CD4-positive, alpha-beta T cell (primary cell): Measurements from ENCODE around the gene DCST2. TPM values are rescaled to one million over a fixed set of nuclear protein-coding genes. Genes with fewer than 3 reads are reported as not detected.

ENCODE experiments used
- ATAC-seq: fragments of 200-7000 bp; cut with Tn5 transposase; one replicate; pipeline ENCODE4 v1.10.0; 2022; ENCODE audit warnings: mild to moderate bottlenecking; ENCODE audit not compliant: poor library complexity
- CTCF ChIA-PET: fragments of 350-600 bp; sonication (Branson Sonifier 250); formaldehyde crosslinking; loops from one replicate; lab custom pipeline; 2021; ENCODE audit warnings: antibody characterized with exemption, inconsistent platforms; lab: Charles Lee
- POLR2A ChIA-PET: fragments of 350-600 bp; sonication (Branson Sonifier 250); formaldehyde crosslinking; loops from one replicate; lab custom pipeline; 2021; ENCODE audit warnings: antibody characterized with exemption, inconsistent platforms; lab: Charles Lee
- DNase-seq, 14 experiments: peaks; one replicate each; pipeline ENCODE4 v3.0.0-alpha.2; 2013 to 2020; ENCODE audit warnings: mixed read lengths in 2 of 14
- H3K27ac ChIP-seq, 2 donors: one replicate each; pipeline versions ENCODE4 v1.5.1 to v1.7.0; 2013; ENCODE audit warnings: low read length in 2 of 2, low read depth in 1 of 2, mild to moderate bottlenecking in 1 of 2
- H3K27me3 ChIP-seq, 2 experiments: 1 replicate in 1 of 2; 2 replicates in 1 of 2; pipeline versions ENCODE4 v1.6.1 to v1.7.0; 2013; ENCODE audit warnings: low read length in 2 of 2, control low read depth in 1 of 2, mild to moderate bottlenecking in 1 of 2, moderate library complexity in 1 of 2; ENCODE audit not compliant: insufficient read depth in 2 of 2, control insufficient read depth in 1 of 2
- H3K36me3 ChIP-seq: one replicate; pipeline ENCODE4 v1.6.1; 2013; ENCODE audit warnings: low read length, control low read depth; ENCODE audit not compliant: insufficient read depth
- H3K4me1 ChIP-seq: one replicate; pipeline ENCODE4 v1.6.1; 2013; ENCODE audit warnings: low read length, control low read depth; ENCODE audit not compliant: insufficient read depth
- H3K4me3 ChIP-seq: one replicate; pipeline ENCODE4 v1.5.1; 2013; ENCODE audit warnings: mild to moderate bottlenecking, low read length, moderate library complexity
- H3K9me3 ChIP-seq, 2 experiments: 1 replicate in 1 of 2; 2 replicates in 1 of 2; pipeline versions ENCODE4 v1.6.1 to v1.7.0; 2013; ENCODE audit warnings: low read length in 2 of 2, mild to moderate bottlenecking in 2 of 2, control low read depth in 1 of 2, moderate library complexity in 1 of 2; ENCODE audit not compliant: control insufficient read depth in 1 of 2, insufficient read depth in 1 of 2
- H3K27ac Mint-ChIP-seq: one replicate; pipeline ENCODE4 v1.8.0; 2020; ENCODE audit warnings: mixed read lengths
- H3K27me3 Mint-ChIP-seq: one replicate; pipeline ENCODE4 v1.8.0; 2021; ENCODE audit warnings: mixed read lengths
- H3K36me3 Mint-ChIP-seq: one replicate; pipeline ENCODE4 v1.8.0; 2021; ENCODE audit warnings: low read depth, mixed read lengths
- H3K4me1 Mint-ChIP-seq: one replicate; pipeline ENCODE4 v1.8.0; 2021; ENCODE audit warnings: low read depth, mixed read lengths
- H3K4me3 Mint-ChIP-seq: one replicate; pipeline ENCODE4 v1.8.0; 2020; ENCODE audit warnings: mild to moderate bottlenecking, mixed read lengths
- H3K9me3 Mint-ChIP-seq: one replicate; pipeline ENCODE4 v1.8.0; 2020; ENCODE audit warnings: mixed read lengths
- CTCF ChIP-seq: fragments of 200-600 bp; IDR thresholded peaks from one replicate; pipeline ENCODE4 v1.8.0; 2022; ENCODE audit warnings: antibody characterized with exemption, mild to moderate bottlenecking
- intact Hi-C, 2 experiments: fragments of 100-400 bp; cut with DNase I in 1 of 2; cut with micrococcal nuclease in 1 of 2; formaldehyde crosslinking; loops; one replicate each; pipeline versions ENCODE4 v1.15.1 to v1.9.0; 2023 to 2025; cut with DNase I, micrococcal nuclease
- total RNA-seq, 174 experiments: library from RNA in 2 of 174; stranded (reverse) in 2 of 174; gene quantifications; one replicate each; pipeline ENCODE4 v1.2.3 and lab custom pipeline; 2021 to 2026

DCST2 gene
- total RNA-seq, 2 experiments from 2014 or later = 1.4 to 2.2 TPM

GRCh38 chr1:155014709-155015508 lies 18.7 kb downstream of the DCST2 start:
- ATAC-seq (no peak), DNase-seq (no peak)
- Histone ChIP-seq H3K4me1 (peaks cover 99% of the 10 kb centered on the region), H3K27ac (peak overlapping the region; percentile 73 to 88), H3K27me3 (no peaks in the 10 kb centered on the region), H3K9me3 (no peaks in the 10 kb centered on the region), H3K4me3 (no peak overlapping the region), H3K36me3 (peaks cover 54% of the 10 kb centered on the region)
- no peaks in the 10 kb centered on the region for H3K27me3 Mint-ChIP-seq
- peaks cover 86% of the 10 kb centered on the region for H3K4me1 Mint-ChIP-seq
- no peaks in the 10 kb centered on the region for H3K9me3 Mint-ChIP-seq
- H3K36me3 Mint-ChIP-seq = peaks cover 39% of the 10 kb centered on the region
- H3K4me3 Mint-ChIP-seq = no peak overlapping the region
- peak overlapping the region; percentile 92 for H3K27ac Mint-ChIP-seq
- CTCF ChIA-PET = interaction anchor here (3.1 to 9.7 kb wide), 4 partner anchors 16 to 59 kb away, joined by 54 to 159 read pairs (median 66); partner anchors contain the start of genes CKS1B, FLAD1, LENEP and PBXIP1
- POLR2A ChIA-PET = interaction anchor here (1.4 to 10.7 kb wide), 7 partner anchors 15 to 179 kb away, joined by 3 to 189 read pairs (median 46); partner anchors contain the start of genes CKS1B, FLAD1, LENEP and PBXIP1
- intact Hi-C loops = loop anchor here (5.0 kb wide), 2 partner anchors 348 to 458 kb away; partner anchors contain the start of gene UBE2Q1 (in 1 of the 2)
- TF ChIP-seq CTCF = no peak

- Mint-ChIP-seq H3K4me1 (peaks cover 79% of the 10 kb centered on the region), H3K36me3 (peaks cover 48% of the 10 kb centered on the region), H3K4me3 (peak overlapping the region; percentile 91), H3K27me3 (no peaks in the 10 kb centered on the region), H3K9me3 (no peaks in the 10 kb centered on the region), H3K27ac (peak overlapping the region; percentile 92)
- Histone ChIP-seq H3K36me3 (peaks cover 52% of the 10 kb centered on the region), H3K27ac (peak overlapping the region; percentile 87 to 88), H3K4me1 (peaks cover 99% of the 10 kb centered on the region), H3K9me3 (no peaks in the 10 kb centered on the region), H3K4me3 (peak overlapping the region; percentile 89), H3K27me3 (no peaks in the 10 kb centered on the region)
- no peak for TF ChIP-seq CTCF
- DNase-seq = peak in 11 of 14 experiments; percentile 47 to 84 (median 65)
- ChIA-PET CTCF (interaction anchor here (1.6 to 9.7 kb wide), 2 partner anchors 15 to 40 kb away, joined by 3 to 159 read pairs; partner anchors contain the start of genes LENEP and ZBTB7B), POLR2A (interaction anchor here (1.2 to 10.7 kb wide), 9 partner anchors 14 to 455 kb away, joined by 3 to 189 read pairs (median 5); partner anchors contain the start of genes CKS1B, FLAD1, PBXIP1 and PMVK)
- intact Hi-C loops = no loop called here
- ATAC-seq = peak; percentile 26
Observed at GRCh38 chr1:155013632-155014031, 19.9 kb downstream of the DCST2 start.

GRCh38 chr1:155012776-155013602 lies 20.6 kb downstream of the DCST2 start:
- intact Hi-C loops = no loop called here
- ATAC-seq (peak; percentile 4), DNase-seq (no peak)
- peaks cover 78% of the 10 kb centered on the region for H3K4me1 Mint-ChIP-seq
- H3K27ac ChIP-seq = peak overlapping the region; percentile 87 to 88
- no peaks in the 10 kb centered on the region for H3K27me3 Mint-ChIP-seq
- no peak for TF ChIP-seq CTCF
- peaks cover 48% of the 10 kb centered on the region for H3K36me3 ChIP-seq
- peak overlapping the region; percentile 92 for H3K27ac Mint-ChIP-seq
- H3K9me3 Mint-ChIP-seq = no peaks in the 10 kb centered on the region
- H3K27me3 ChIP-seq = no peaks in the 10 kb centered on the region
- H3K4me3 ChIP-seq = peak overlapping the region; percentile 89
- CTCF ChIA-PET = interaction anchor here (1.0 to 1.6 kb wide), 4 partner anchors 9 to 58 kb away, joined by 3 to 5 read pairs (median 3); no protein-coding TSS in a partner anchor
- peak overlapping the region; percentile 91 for H3K4me3 Mint-ChIP-seq
- peaks cover 99% of the 10 kb centered on the region for H3K4me1 ChIP-seq
- no peaks in the 10 kb centered on the region for H3K9me3 ChIP-seq
- POLR2A ChIA-PET = interaction anchor here (0.6 to 10.7 kb wide), 13 partner anchors 8 to 454 kb away, joined by 3 to 189 read pairs (median 4); partner anchors contain the start of genes CKS1B, FLAD1, PBXIP1 and PMVK
- H3K36me3 Mint-ChIP-seq = peaks cover 48% of the 10 kb centered on the region
